CD4-positive, alpha-beta memory T cell (primary cell): ENCODE data around the gene WDTC1. TPM values are rescaled to one million over a fixed set of nuclear protein-coding genes. Genes with fewer than 3 reads are reported as not detected.

Experiments used
- CTCF ChIA-PET: fragments of 350-600 bp; sonication (Branson Sonifier 250); formaldehyde crosslinking; loops from one replicate; lab custom pipeline; 2021; ENCODE audit warnings: inconsistent platforms; ENCODE audit not compliant: partially characterized antibody; lab: Charles Lee
- POLR2A ChIA-PET: fragments of 350-600 bp; sonication (Branson Sonifier 250); formaldehyde crosslinking; loops from one replicate; lab custom pipeline; 2021; ENCODE audit not compliant: partially characterized antibody; lab: Charles Lee
- DNase-seq, 5 donors: peaks; one replicate each; pipeline versions ENCODE4 v3.0.0 to v3.0.0-alpha.2; 2020 to 2022; ENCODE audit warnings: mixed read lengths in 1 of 5
- H3K27ac ChIP-seq: one replicate; pipeline ENCODE4 v1.7.0; 2013; ENCODE audit warnings: low read depth, low read length
- H3K27me3 ChIP-seq: 2 replicates; pipeline ENCODE4 v1.7.0; 2013; ENCODE audit warnings: mild to moderate bottlenecking, low read length, moderate library complexity; ENCODE audit not compliant: insufficient read depth
- H3K36me3 ChIP-seq: 2 replicates; pipeline ENCODE4 v1.7.0; 2013; ENCODE audit warnings: mild to moderate bottlenecking, low read length, moderate library complexity; ENCODE audit not compliant: insufficient read depth
- H3K4me1 ChIP-seq: 2 replicates; pipeline ENCODE4 v1.7.0; 2013; ENCODE audit warnings: mild to moderate bottlenecking, low read length, moderate library complexity; ENCODE audit not compliant: insufficient read depth
- H3K4me3 ChIP-seq, 2 donors: one replicate each; pipeline ENCODE4 v1.7.0; 2013; ENCODE audit warnings: low read length in 2 of 2, mild to moderate bottlenecking in 1 of 2
- H3K9me3 ChIP-seq, 2 donors: one replicate each; pipeline ENCODE4 v1.7.0; 2013; ENCODE audit warnings: low read length in 2 of 2, control low read depth in 1 of 2; ENCODE audit not compliant: control insufficient read depth in 1 of 2
- H3K27ac Mint-ChIP-seq, 7 donors: one replicate each; pipeline ENCODE4 v1.8.0; 2020 to 2021; ENCODE audit warnings: mixed read lengths in 7 of 7, mild to moderate bottlenecking in 6 of 7, inconsistent platforms in 3 of 7, moderate library complexity in 3 of 7
- H3K27me3 Mint-ChIP-seq, 2 donors: one replicate each; pipeline ENCODE4 v1.8.0; 2020 to 2021; ENCODE audit warnings: mixed read lengths in 2 of 2
- H3K36me3 Mint-ChIP-seq, 2 donors: one replicate each; pipeline ENCODE4 v1.8.0; 2020 to 2021; ENCODE audit warnings: mixed read lengths in 2 of 2, inconsistent platforms in 1 of 2, mild to moderate bottlenecking in 1 of 2
- H3K4me1 Mint-ChIP-seq, 4 donors: one replicate each; pipeline ENCODE4 v1.8.0; 2020 to 2021; ENCODE audit warnings: mixed read lengths in 4 of 4, mild to moderate bottlenecking in 1 of 4
- H3K4me3 Mint-ChIP-seq, 8 donors: one replicate each; pipeline ENCODE4 v1.8.0; 2020 to 2021; ENCODE audit warnings: mixed read lengths in 8 of 8, mild to moderate bottlenecking in 7 of 8, moderate library complexity in 6 of 8, inconsistent platforms in 3 of 8
- H3K9me3 Mint-ChIP-seq, 8 donors: one replicate each; pipeline ENCODE4 v1.8.0; 2020 to 2021; ENCODE audit warnings: mixed read lengths in 8 of 8, mild to moderate bottlenecking in 5 of 8, inconsistent platforms in 3 of 8, moderate library complexity in 1 of 8
- intact Hi-C: fragments of 100-400 bp; cut with micrococcal nuclease; formaldehyde crosslinking; loops from one replicate; pipeline ENCODE4 v1.15.1; 2023
- polyA plus RNA-seq, 2 donors: library from polyadenylated mRNA; unstranded; fragments of 300-500 nt; fragmentation: Illumina TruSeq; gene quantifications; one replicate each; pipeline ENCODE4 v1.2.3, GENCODE V29; 2021
- total RNA-seq, 2 experiments: library from RNA; stranded (reverse); gene quantifications; one replicate each; pipeline ENCODE4 v1.2.3, GENCODE V29; 2021

Gene WDTC1
- total and polyA plus RNA-seq, 4 experiments from 2014 or later = 1.1 to 54.5 (median 29.9) TPM

DNA sequence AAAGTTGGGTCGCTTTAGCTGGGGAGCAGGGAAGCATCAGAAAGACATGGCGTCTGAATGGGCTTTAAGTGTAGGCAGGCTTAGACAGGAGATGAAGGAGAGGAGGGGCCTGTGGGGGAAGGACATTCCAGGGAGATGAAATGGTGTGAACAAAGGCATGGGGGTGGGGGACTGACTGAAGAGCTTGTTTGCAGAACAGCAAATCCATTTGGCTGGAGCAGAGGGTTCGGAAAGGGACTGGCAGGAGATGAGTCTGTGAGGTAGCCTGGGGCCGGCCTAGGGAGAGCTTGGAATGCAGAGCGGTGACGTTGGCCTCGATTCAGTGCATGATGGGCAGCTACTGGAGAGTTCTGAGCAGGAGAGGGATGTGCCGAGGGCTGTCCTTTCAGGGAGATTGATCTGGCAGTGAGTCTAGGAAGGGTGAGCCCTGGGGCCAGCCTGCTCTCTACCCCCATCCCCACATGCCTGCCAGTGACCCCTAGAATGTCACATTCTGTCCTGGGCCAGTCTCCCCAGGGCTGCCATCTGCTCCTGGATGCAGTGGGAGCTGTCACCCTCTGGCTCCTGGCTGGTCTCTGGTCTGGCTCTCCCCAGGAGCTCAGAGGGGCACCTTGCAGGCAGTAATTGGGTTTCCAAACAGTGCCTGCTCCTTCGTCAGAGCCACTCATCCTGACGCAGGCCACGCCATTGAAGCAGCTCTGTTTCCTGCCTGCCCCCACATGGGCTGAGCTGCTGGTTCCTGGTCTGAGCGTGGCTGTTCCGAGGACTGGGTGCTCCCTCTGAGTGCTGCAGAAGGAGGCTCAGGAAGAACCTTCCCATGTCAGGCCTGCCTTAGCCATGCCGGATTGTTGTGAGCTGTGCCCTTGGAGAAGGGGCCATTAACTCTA is 65.2 kb downstream of the WDTC1 start:
- Mint-ChIP-seq H3K27me3 (no peaks in the 10 kb centered on the region), H3K27ac (peak overlapping the region in 3 of 7 donors; percentile 4 to 19 (median 17)), H3K36me3 (peaks cover 22 to 79% of the 10 kb centered on the region in 2 donors)

DNA sequence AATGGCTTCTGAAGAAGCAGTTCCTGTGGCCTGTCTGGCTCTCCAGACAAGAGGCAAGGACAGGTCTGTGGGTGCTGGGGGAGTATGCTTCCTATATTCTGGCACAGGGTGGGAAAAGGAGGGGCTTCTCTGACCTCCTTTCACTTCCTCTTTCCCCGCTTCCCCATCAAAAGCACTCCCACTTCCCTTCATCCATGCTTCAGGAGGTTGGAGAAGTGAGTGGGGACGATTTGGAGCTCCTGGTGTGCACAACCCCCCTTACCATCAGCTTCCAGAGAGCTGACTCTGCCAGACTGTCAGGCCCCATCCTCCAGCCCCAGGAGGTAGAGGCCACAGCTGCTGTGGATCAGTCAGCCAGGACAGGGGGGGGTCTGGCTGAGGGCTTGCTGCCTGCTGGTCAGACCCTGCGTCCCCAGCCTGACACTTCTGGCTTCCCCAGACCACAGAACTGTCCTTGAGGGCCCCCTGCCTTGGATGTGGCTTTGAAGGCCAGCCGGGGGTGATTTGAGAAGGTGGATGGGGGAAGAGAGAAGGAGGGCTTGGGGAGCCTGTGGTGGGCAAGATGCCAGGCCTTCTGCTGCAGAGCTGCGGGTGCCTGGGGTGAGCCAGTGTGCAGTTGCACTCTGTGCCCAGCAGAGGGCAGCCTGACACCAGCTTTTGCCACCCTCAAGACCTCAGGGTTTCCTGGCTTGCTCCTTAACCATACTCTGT is 66.1 kb downstream of the WDTC1 start:
- H3K4me1 ChIP-seq = no peaks in the 10 kb centered on the region
- intact Hi-C loops = loop anchor here (1.0 to 2.0 kb wide), 4 partner anchors 88 to 363 kb away; no protein-coding TSS in a partner anchor
- no peaks in the 10 kb centered on the region for H3K27me3 ChIP-seq
- H3K27ac ChIP-seq = no peak overlapping the region
- Mint-ChIP-seq H3K9me3 (no peaks in the 10 kb centered on the region), H3K4me1 (peaks cover 0 to 2% (median 1%) of the 10 kb centered on the region in 4 donors), H3K27me3 (no peaks in the 10 kb centered on the region), H3K27ac (peak overlapping the region in 1 of 7 donors; percentile 43), H3K36me3 (peaks cover 22 to 77% of the 10 kb centered on the region in 2 donors), H3K4me3 (no peak overlapping the region)
- no peaks in the 10 kb centered on the region for H3K9me3 ChIP-seq
- peaks cover 48% of the 10 kb centered on the region for H3K36me3 ChIP-seq
- CTCF ChIA-PET = interaction anchor here (1.0 to 12.1 kb wide), 20 partner anchors 8 to 329 kb away, joined by 3 to 325 read pairs (median 14); partner anchors contain the start of genes AHDC1, CD164L2, GPR3 and MAP3K6
- POLR2A ChIA-PET = interaction anchor here (0.8 to 2.6 kb wide), 7 partner anchors 22 to 362 kb away, joined by 3 to 15 read pairs (median 4); no protein-coding TSS in a partner anchor
- H3K4me3 ChIP-seq = no peak overlapping the region
- DNase-seq = peak; percentile 66 to 79 (median 76)

More for the DNA sequence above, 65.2 kb downstream of the WDTC1 start:
- Mint-ChIP-seq H3K4me3 (no peak overlapping the region), H3K9me3 (no peaks in the 10 kb centered on the region), H3K4me1 (peaks cover 0 to 2% (median 1%) of the 10 kb centered on the region in 4 donors)
- ChIA-PET CTCF (interaction anchor here (0.6 to 12.1 kb wide), 27 partner anchors 8 to 373 kb away, joined by 3 to 325 read pairs (median 7); partner anchors contain the start of genes AHDC1, CD164L2, GPR3 and MAP3K6), POLR2A (interaction anchor here (0.8 to 2.1 kb wide), 5 partner anchors 27 to 363 kb away, joined by 3 to 15 read pairs (median 4); no protein-coding TSS in a partner anchor)
- intact Hi-C loops = loop anchor here (1.0 to 2.0 kb wide), 2 partner anchors 96 to 307 kb away; no protein-coding TSS in a partner anchor
- no peak overlapping the region for H3K27ac ChIP-seq
- no peaks in the 10 kb centered on the region for H3K9me3 ChIP-seq
- peaks cover 48% of the 10 kb centered on the region for H3K36me3 ChIP-seq
- H3K27me3 ChIP-seq = no peaks in the 10 kb centered on the region
- no peaks in the 10 kb centered on the region for H3K4me1 ChIP-seq
- no peak overlapping the region for H3K4me3 ChIP-seq
- DNase-seq = no peak

DNA sequence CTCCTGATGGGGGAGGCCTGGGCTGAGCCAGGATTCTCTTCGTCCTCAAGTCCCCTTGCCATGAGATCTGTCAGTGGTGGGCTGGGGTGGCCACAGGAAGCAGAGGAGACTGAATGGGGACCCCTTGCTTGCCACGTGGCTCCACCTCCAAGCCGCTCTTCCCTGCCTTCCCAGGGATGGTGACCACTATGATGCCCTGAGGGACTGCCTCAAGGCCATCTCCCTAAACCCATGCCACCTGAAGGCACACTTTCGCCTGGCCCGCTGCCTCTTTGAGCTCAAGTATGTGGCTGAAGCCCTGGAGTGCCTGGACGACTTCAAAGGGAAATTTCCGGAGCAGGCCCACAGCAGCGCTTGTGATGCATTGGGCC is 66.6 kb downstream of the WDTC1 start:
- Mint-ChIP-seq H3K27ac (peak overlapping the region in 1 of 7 donors; percentile 43), H3K4me3 (no peak overlapping the region), H3K9me3 (no peaks in the 10 kb centered on the region), H3K4me1 (peaks cover 0 to 2% (median 1%) of the 10 kb centered on the region in 4 donors), H3K27me3 (no peaks in the 10 kb centered on the region), H3K36me3 (peaks cover 22 to 77% of the 10 kb centered on the region in 2 donors)
- intact Hi-C loops = loop anchor here (1.0 to 2.0 kb wide), 3 partner anchors 87 to 362 kb away; no protein-coding TSS in a partner anchor
- POLR2A ChIA-PET = interaction anchor here (0.6 to 2.6 kb wide), 7 partner anchors 22 to 95 kb away, joined by 3 to 15 read pairs (median 4); no protein-coding TSS in a partner anchor
- peaks cover 48% of the 10 kb centered on the region for H3K36me3 ChIP-seq
- no peak for DNase-seq
- no peak overlapping the region for H3K4me3 ChIP-seq
- no peaks in the 10 kb centered on the region for H3K4me1 ChIP-seq
- CTCF ChIA-PET = interaction anchor here (1.1 to 12.1 kb wide), 19 partner anchors 7 to 362 kb away, joined by 3 to 325 read pairs (median 15); partner anchors contain the start of genes AHDC1, CD164L2, GPR3 and MAP3K6
- no peak overlapping the region for H3K27ac ChIP-seq
- no peaks in the 10 kb centered on the region for H3K9me3 ChIP-seq
- no peaks in the 10 kb centered on the region for H3K27me3 ChIP-seq

DNA sequence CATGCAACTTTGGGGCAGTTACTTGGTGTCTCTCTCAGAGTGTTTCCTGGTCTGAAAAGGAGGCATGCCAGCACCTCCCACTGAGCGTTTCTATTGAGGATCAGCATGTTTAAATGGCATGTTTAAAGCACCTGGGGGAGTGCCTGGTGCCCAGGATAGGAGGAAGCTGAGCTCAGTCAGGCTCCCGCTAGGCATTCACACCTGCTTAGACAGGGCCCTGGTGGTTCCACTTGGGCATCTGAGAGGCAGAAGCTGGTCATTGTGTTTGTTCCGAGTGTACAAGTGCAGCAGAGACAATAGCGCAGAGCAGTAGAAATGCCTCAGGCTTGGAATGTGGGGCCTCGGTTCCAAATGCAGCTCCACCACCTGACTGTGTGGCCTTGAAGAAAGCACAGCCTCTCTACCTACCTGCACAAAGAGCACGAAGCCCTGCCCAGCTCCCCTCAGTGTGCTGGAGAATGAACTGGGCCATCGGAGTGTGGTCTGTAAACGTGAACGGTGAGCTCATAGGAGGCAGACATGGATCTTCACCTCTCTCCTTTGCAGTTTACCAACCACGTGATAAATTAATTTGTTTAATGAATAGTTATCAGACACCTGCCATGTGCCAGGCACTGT is 67.3 kb downstream of the WDTC1 start:
- Mint-ChIP-seq H3K9me3 (no peaks in the 10 kb centered on the region), H3K4me3 (no peak overlapping the region), H3K36me3 (peaks cover 22 to 75% of the 10 kb centered on the region in 2 donors), H3K27me3 (no peaks in the 10 kb centered on the region), H3K4me1 (peaks cover 0 to 2% (median 1%) of the 10 kb centered on the region in 4 donors), H3K27ac (peak overlapping the region in 1 of 7 donors; percentile 64)
- intact Hi-C loops = loop anchor here (1.0 to 2.0 kb wide), 3 partner anchors 87 to 362 kb away; no protein-coding TSS in a partner anchor
- peaks cover 48% of the 10 kb centered on the region for H3K36me3 ChIP-seq
- H3K4me3 ChIP-seq = no peak overlapping the region
- H3K27ac ChIP-seq = no peak overlapping the region
- H3K27me3 ChIP-seq = no peaks in the 10 kb centered on the region
- POLR2A ChIA-PET = interaction anchor here (0.6 to 2.6 kb wide), 5 partner anchors 21 to 94 kb away, joined by 3 to 15 read pairs (median 5); no protein-coding TSS in a partner anchor
- DNase-seq = no peak
- H3K4me1 ChIP-seq = no peaks in the 10 kb centered on the region
- CTCF ChIA-PET = interaction anchor here (1.0 to 12.1 kb wide), 18 partner anchors 10 to 361 kb away, joined by 3 to 325 read pairs (median 14); partner anchors contain the start of genes AHDC1, CD164L2, GPR3 and MAP3K6
- H3K9me3 ChIP-seq = no peaks in the 10 kb centered on the region

DNA sequence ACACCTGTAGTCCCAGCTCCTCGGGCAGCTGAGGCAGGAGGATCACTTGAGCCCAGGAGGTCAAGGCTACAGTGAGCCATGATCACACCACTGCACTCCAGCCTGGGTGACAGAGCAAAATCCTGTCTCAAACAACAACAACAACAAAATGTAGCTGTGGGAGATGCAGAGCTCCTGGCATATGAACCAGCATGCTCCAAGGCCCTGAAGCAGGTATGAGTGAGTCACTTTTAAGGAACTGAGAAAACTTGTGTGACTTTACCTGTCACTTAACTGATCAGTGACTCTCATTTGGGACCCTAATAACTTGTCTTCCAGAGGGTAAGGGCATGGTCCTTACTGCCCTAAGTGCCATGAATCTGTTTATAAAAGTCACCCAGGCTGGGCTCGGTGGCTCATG is 68.2 kb downstream of the WDTC1 start:
- no peak overlapping the region for H3K4me3 Mint-ChIP-seq
- POLR2A ChIA-PET = interaction anchor here (0.7 to 2.6 kb wide), 2 partner anchors 14 to 84 kb away, joined by 3 to 6 read pairs; no protein-coding TSS in a partner anchor

DNA sequence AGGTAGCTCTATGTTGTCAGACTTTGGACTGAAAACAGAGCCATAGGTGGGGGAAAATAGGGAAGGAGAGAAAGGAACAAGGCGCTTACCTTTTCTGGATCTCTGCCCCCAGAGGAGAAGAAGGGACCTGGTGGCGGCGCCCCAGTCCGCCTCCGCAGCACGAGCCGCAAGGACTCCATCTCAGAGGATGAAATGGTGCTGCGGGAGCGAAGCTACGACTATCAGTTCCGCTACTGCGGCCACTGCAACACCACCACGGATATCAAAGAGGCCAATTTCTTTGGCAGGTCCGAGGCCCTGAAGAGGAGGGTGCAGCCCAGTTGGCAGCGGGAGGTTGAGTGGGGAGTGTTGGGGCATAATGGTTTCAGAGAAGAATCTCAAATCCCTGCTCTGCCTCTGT is 69.1 kb downstream of the WDTC1 start:
- Mint-ChIP-seq H3K27me3 (no peaks in the 10 kb centered on the region), H3K9me3 (no peaks in the 10 kb centered on the region), H3K4me1 (peaks cover 0 to 2% (median 1%) of the 10 kb centered on the region in 4 donors), H3K4me3 (no peak overlapping the region), H3K27ac (no peak overlapping the region), H3K36me3 (peaks cover 16 to 61% of the 10 kb centered on the region in 2 donors)
- H3K4me3 ChIP-seq = no peak overlapping the region
- no peak overlapping the region for H3K27ac ChIP-seq
- intact Hi-C loops = no loop called here
- ChIA-PET POLR2A (no interaction called here), CTCF (interaction anchor here (1.0 to 12.1 kb wide), 4 partner anchors 12 to 302 kb away, joined by 3 to 325 read pairs (median 44); partner anchors contain the start of genes AHDC1, CD164L2 and GPR3)
- H3K9me3 ChIP-seq = no peaks in the 10 kb centered on the region
- no peaks in the 10 kb centered on the region for H3K4me1 ChIP-seq
- DNase-seq = no peak
- H3K36me3 ChIP-seq = peaks cover 30% of the 10 kb centered on the region
- no peaks in the 10 kb centered on the region for H3K27me3 ChIP-seq

More for the DNA sequence above, 68.2 kb downstream of the WDTC1 start:
- peaks cover 39% of the 10 kb centered on the region for H3K36me3 ChIP-seq
- no peak overlapping the region for H3K27ac ChIP-seq
- H3K27me3 Mint-ChIP-seq = no peaks in the 10 kb centered on the region
- H3K9me3 ChIP-seq = no peaks in the 10 kb centered on the region
- intact Hi-C loops = no loop called here
- no peak for DNase-seq
- H3K36me3 Mint-ChIP-seq = peaks cover 22 to 70% of the 10 kb centered on the region in 2 donors
- no peaks in the 10 kb centered on the region for H3K4me1 ChIP-seq
- H3K27ac Mint-ChIP-seq = no peak overlapping the region
- no peaks in the 10 kb centered on the region for H3K9me3 Mint-ChIP-seq
- peaks cover 0 to 2% (median 1%) of the 10 kb centered on the region in 4 donors for H3K4me1 Mint-ChIP-seq
- H3K27me3 ChIP-seq = no peaks in the 10 kb centered on the region
- CTCF ChIA-PET = interaction anchor here (0.9 to 12.1 kb wide), 12 partner anchors 11 to 360 kb away, joined by 4 to 325 read pairs (median 6); partner anchors contain the start of genes AHDC1, CD164L2, GPR3 and SYTL1
- no peak overlapping the region for H3K4me3 ChIP-seq
